Neural progenitor cell (in vitro differentiated cells): Measurements from ENCODE around the gene SLC29A1.
"Not testable (repeated sequence)": the region's sequence is repeated elsewhere in the genome, so short reads cannot be mapped to it uniquely, and the experiment has no call there.

Source experiments
- EZH2 ChIP-seq: fragments of 200-600 bp; sonication (generic); IDR thresholded peaks from 2 replicates; pipeline ENCODE4 v1.6.1; 2017; ENCODE audit warnings: antibody characterized with exemption, mild to moderate bottlenecking, moderate library complexity
- EZH2phosphoT487 ChIP-seq: fragments of 200-600 bp; sonication (generic); IDR thresholded peaks from 2 replicates; pipeline ENCODE4 v1.6.1; 2017; ENCODE audit warnings: antibody characterized with exemption
- TF ChIP-seq, protein P1 (sequence below): fragments of 200-600 bp; sonication (generic); IDR thresholded peaks from 2 replicates; pipeline ENCODE4 v1.5.1; 2017; ENCODE audit warnings: antibody characterized with exemption, mild to moderate bottlenecking

- TF ChIP-seq EZH2, EZH2phosphoT487: not testable (repeated sequence)
- TF ChIP-seq, protein P1, sequence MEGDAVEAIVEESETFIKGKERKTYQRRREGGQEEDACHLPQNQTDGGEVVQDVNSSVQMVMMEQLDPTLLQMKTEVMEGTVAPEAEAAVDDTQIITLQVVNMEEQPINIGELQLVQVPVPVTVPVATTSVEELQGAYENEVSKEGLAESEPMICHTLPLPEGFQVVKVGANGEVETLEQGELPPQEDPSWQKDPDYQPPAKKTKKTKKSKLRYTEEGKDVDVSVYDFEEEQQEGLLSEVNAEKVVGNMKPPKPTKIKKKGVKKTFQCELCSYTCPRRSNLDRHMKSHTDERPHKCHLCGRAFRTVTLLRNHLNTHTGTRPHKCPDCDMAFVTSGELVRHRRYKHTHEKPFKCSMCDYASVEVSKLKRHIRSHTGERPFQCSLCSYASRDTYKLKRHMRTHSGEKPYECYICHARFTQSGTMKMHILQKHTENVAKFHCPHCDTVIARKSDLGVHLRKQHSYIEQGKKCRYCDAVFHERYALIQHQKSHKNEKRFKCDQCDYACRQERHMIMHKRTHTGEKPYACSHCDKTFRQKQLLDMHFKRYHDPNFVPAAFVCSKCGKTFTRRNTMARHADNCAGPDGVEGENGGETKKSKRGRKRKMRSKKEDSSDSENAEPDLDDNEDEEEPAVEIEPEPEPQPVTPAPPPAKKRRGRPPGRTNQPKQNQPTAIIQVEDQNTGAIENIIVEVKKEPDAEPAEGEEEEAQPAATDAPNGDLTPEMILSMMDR = not testable (repeated sequence)
Measured at GRCh38 chr6:44231426-44231825, 8.0 kb downstream of the SLC29A1 start.
